Activated B cell treated with CpG ODN at 0.5 μM for 24 hours (primary cell): ENCODE measurements around the gene GCLC. TPM values are rescaled to one million over a fixed set of nuclear protein-coding genes. Genes with fewer than 3 reads are reported as not detected.
"Not testable (repeated sequence)": the region's sequence is repeated elsewhere in the genome, so short reads cannot be mapped to it uniquely, and the experiment has no call there.

Experiments used
- ATAC-seq: fragments of 200-7000 bp; cut with Tn5 transposase; one replicate; pipeline ENCODE4 v1.10.0; 2021; ENCODE audit warnings: low read depth, mild to moderate bottlenecking, moderate library complexity
- CTCF ChIA-PET: fragments of 350-600 bp; sonication (Branson Sonifier 250); formaldehyde crosslinking; loops from one replicate; lab custom pipeline; 2021; ENCODE audit warnings: antibody characterized with exemption; lab: Charles Lee
- POLR2A ChIA-PET: fragments of 350-600 bp; sonication (Branson Sonifier 250); formaldehyde crosslinking; loops from one replicate; lab custom pipeline; 2021; ENCODE audit warnings: antibody characterized with exemption; lab: Charles Lee
- DNase-seq: peaks from one replicate; pipeline ENCODE4 v3.0.0; 2022
- H3K27ac Mint-ChIP-seq: one replicate; pipeline ENCODE4 v1.8.0; 2020; ENCODE audit warnings: mixed read lengths
- H3K27me3 Mint-ChIP-seq: one replicate; pipeline ENCODE4 v1.8.0; 2021; ENCODE audit warnings: mixed read lengths
- H3K36me3 Mint-ChIP-seq: one replicate; pipeline ENCODE4 v1.8.0; 2021; ENCODE audit warnings: low read depth, mixed read lengths
- H3K4me1 Mint-ChIP-seq: one replicate; pipeline ENCODE4 v1.8.0; 2021; ENCODE audit warnings: mixed read lengths
- H3K4me3 Mint-ChIP-seq: one replicate; pipeline ENCODE4 v1.8.0; 2020; ENCODE audit warnings: mild to moderate bottlenecking, mixed read lengths
- H3K9me3 Mint-ChIP-seq: one replicate; pipeline ENCODE4 v1.8.0; 2020; ENCODE audit warnings: mixed read lengths
- intact Hi-C: fragments of 100-400 bp; cut with micrococcal nuclease; formaldehyde crosslinking; loops from one replicate; pipeline ENCODE4 v1.15.1; 2024
- total RNA-seq: library from RNA; stranded (reverse); gene quantifications from 2 replicates; pipeline ENCODE4 v1.2.3, GENCODE V29; 2022
- TF ChIP-seq, protein P1 (sequence below): fragments of 200-600 bp; IDR thresholded peaks from one replicate; pipeline ENCODE4 v1.8.0; 2022; ENCODE audit warnings: antibody characterized with exemption, mild to moderate bottlenecking

Gene GCLC
- total RNA-seq, 1 donor from 2014 or later = 26.6 TPM

- CTCF ChIA-PET = no interaction called here
- intact Hi-C loops = no loop called here
- TF ChIP-seq, protein P1, sequence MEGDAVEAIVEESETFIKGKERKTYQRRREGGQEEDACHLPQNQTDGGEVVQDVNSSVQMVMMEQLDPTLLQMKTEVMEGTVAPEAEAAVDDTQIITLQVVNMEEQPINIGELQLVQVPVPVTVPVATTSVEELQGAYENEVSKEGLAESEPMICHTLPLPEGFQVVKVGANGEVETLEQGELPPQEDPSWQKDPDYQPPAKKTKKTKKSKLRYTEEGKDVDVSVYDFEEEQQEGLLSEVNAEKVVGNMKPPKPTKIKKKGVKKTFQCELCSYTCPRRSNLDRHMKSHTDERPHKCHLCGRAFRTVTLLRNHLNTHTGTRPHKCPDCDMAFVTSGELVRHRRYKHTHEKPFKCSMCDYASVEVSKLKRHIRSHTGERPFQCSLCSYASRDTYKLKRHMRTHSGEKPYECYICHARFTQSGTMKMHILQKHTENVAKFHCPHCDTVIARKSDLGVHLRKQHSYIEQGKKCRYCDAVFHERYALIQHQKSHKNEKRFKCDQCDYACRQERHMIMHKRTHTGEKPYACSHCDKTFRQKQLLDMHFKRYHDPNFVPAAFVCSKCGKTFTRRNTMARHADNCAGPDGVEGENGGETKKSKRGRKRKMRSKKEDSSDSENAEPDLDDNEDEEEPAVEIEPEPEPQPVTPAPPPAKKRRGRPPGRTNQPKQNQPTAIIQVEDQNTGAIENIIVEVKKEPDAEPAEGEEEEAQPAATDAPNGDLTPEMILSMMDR = no peak
- no peak overlapping the region for H3K27ac Mint-ChIP-seq
- H3K27me3 Mint-ChIP-seq = no peaks in the 10 kb centered on the region
- POLR2A ChIA-PET = no interaction called here
- no peaks in the 10 kb centered on the region for H3K36me3 Mint-ChIP-seq
- H3K9me3 Mint-ChIP-seq = no peaks in the 10 kb centered on the region
- no peak for ATAC-seq
- no peak overlapping the region for H3K4me3 Mint-ChIP-seq
- H3K4me1 Mint-ChIP-seq = peaks cover 12% of the 10 kb centered on the region
- no peak for DNase-seq
Observed at GRCh38 chr6:53581856-53582255, 37.0 kb upstream of the GCLC start.

DNA sequence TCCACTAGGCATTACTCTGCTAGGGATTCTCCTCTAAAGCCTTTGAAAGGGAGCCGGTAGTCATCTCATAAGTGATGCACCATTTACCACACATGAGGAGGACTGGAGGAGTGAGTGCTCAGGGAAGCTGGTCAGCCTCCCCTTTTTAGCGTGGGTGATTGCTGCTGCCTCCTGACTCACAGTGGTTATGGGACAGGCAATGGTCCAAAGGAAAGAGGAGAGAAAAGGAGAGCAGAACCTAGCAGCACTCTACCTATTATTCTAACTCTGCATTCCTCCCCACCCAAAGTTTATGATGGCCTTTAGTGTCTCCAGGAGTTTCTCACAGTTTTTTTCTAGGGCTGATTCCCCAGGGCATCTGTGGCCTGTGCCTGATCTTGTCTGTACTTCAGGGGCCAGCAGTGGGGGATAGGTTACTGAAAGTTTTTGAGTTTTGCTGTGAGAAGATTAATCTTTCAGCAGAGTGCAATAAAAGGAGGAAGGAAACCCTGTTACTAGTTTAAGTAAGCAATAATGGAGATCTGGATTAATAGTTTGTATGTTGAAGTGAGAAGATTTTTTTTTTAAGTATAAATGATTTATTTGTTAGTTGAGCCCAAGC lies 36.4 kb upstream of the GCLC start:
- ChIA-PET POLR2A (no interaction called here), CTCF (interaction anchor here (0.9 kb wide), 1 partner anchor 77 kb away, joined by 4 read pairs; no protein-coding TSS in a partner anchor)
- TF ChIP-seq, protein P1 = no peak
- no peaks in the 10 kb centered on the region for H3K27me3 Mint-ChIP-seq
- H3K27ac Mint-ChIP-seq = no peak overlapping the region
- H3K4me3 Mint-ChIP-seq = no peak overlapping the region
- H3K36me3 Mint-ChIP-seq = no peaks in the 10 kb centered on the region
- DNase-seq (no peak), ATAC-seq (no peak)
- peaks cover 12% of the 10 kb centered on the region for H3K4me1 Mint-ChIP-seq
- intact Hi-C loops = no loop called here
- no peaks in the 10 kb centered on the region for H3K9me3 Mint-ChIP-seq

DNA sequence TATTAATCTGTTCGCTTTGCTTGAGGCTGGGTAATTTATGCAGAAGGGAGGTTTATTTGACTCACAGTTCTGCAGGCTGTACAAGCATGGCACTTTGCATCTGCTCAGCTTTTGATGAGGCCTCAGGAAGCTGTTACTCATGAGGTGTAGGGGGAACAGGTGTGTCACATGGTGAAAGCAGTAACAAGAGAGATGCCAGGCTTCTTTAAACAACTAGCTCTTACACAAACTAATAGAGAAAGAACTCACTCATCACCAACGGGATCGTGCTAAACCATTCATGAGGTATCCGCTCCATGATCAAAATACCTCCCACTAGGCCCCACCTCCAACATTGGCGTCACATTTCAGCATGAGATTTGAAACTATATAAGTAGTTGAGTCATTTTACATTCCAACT lies 34.4 kb upstream of the GCLC start:
- no peak for DNase-seq
- ChIA-PET CTCF (no interaction called here), POLR2A (no interaction called here)
- H3K36me3 Mint-ChIP-seq = no peaks in the 10 kb centered on the region
- ATAC-seq = no peak
- TF ChIP-seq, protein P1 = no peak
- H3K4me1 Mint-ChIP-seq = peaks cover 6% of the 10 kb centered on the region
- H3K27me3 Mint-ChIP-seq = no peaks in the 10 kb centered on the region
- no peak overlapping the region for H3K4me3 Mint-ChIP-seq
- no peaks in the 10 kb centered on the region for H3K9me3 Mint-ChIP-seq
- H3K27ac Mint-ChIP-seq = no peak overlapping the region
- intact Hi-C loops = no loop called here

DNA sequence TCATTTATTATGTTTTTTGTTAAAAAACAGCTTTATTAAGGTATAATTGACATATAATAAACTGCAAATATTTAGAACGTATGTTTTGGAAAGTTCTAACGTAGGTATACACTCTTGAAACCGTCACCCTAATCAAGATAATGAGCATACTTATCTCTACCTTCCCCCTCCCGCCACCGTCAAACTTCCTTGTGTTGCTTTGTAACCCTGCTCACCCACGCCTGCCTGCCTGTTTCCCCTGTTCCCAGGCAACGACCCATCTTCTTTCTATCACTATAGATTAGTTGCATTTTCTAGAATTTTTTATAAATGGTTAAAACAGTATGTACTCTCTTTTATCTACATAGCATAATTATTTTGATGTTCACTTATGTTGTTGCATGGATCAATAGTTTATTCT lies 33.5 kb upstream of the GCLC start:
- no peaks in the 10 kb centered on the region for H3K27me3 Mint-ChIP-seq
- CTCF ChIA-PET = no interaction called here
- H3K4me1 Mint-ChIP-seq = peaks cover 6% of the 10 kb centered on the region

DNA sequence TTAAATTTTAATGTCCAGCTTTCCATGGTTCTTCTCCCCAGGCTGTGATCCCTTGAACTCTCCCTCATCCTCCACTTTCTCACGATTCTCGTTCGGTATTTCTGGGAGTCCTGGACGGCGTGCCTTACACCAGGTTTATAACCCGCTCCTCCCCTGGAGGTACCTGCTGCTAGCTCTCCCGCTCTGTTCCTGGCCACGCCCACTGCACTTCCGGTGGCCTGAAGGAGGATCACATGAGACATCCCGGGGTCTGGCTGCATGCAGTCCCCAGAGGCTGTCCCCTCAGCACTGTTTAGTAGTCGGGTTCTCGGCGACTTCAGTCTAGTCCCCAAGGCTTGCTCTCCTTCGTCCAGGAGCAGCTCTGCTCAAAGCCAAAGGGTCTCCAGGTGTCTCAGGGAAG lies 28.4 kb upstream of the GCLC start:
- intact Hi-C loops = no loop called here
- CTCF ChIA-PET = no interaction called here
- Mint-ChIP-seq H3K4me3 (no peak overlapping the region), H3K9me3 (no peaks in the 10 kb centered on the region), H3K36me3 (no peaks in the 10 kb centered on the region), H3K27ac (no peak overlapping the region), H3K27me3 (no peaks in the 10 kb centered on the region), H3K4me1 (no peaks in the 10 kb centered on the region)
- no peak for DNase-seq
- POLR2A ChIA-PET = no interaction called here
- TF ChIP-seq, protein P1 = no peak
- no peak for ATAC-seq

More for the DNA sequence above, 33.5 kb upstream of the GCLC start:
- intact Hi-C loops = no loop called here
- TF ChIP-seq, protein P1 = no peak
- H3K4me3 Mint-ChIP-seq = no peak overlapping the region
- POLR2A ChIA-PET = no interaction called here
- H3K36me3 Mint-ChIP-seq = no peaks in the 10 kb centered on the region
- no peaks in the 10 kb centered on the region for H3K9me3 Mint-ChIP-seq
- no peak overlapping the region for H3K27ac Mint-ChIP-seq
- ATAC-seq (no peak), DNase-seq (no peak)

- POLR2A ChIA-PET, H3K9me3 Mint-ChIP-seq, H3K4me1 Mint-ChIP-seq, H3K27ac Mint-ChIP-seq, intact Hi-C loops, CTCF ChIA-PET, ATAC-seq, H3K36me3 Mint-ChIP-seq, DNase-seq, H3K27me3 Mint-ChIP-seq, H3K4me3 Mint-ChIP-seq: not testable (repeated sequence)
Observed at GRCh38 chr6:53572379-53572778, 27.5 kb upstream of the GCLC start.
